Body of pancreas (tissue), 4 donors: ENCODE results near the gene LRRK1.

Experiments used
- CTCF ChIP-seq, 7 experiments: fragments of 450-650 bp in 4 of 7; fragments of 200-600 bp in 3 of 7; sonication (generic) in 3 of 7; IDR thresholded peaks; one replicate each; pipeline ENCODE4 v1.5.1; 2016 to 2019; ENCODE audit warnings: antibody characterized with exemption in 7 of 7
- POLR2A ChIP-seq, 3 donors: fragments of 450-650 bp; IDR thresholded peaks; one replicate each; pipeline ENCODE4 v1.6.1; 2016; ENCODE audit warnings: antibody characterized with exemption in 3 of 3, mild to moderate bottlenecking in 2 of 3

- TF ChIP-seq POLR2A (IDR thresholded peaks at IDR 0.05) (no peak), CTCF (IDR thresholded peaks at IDR 0.05) (no peak)
Measured at GRCh38 chr15:101052681-101053121, 133.5 kb downstream of the LRRK1 start.
